Trophoblast cell (in vitro differentiated cells and primary cell): ENCODE results near the gene MAGI2.
A peak's percentile ranks its signal among the peaks of the same experiment; 100 is the strongest.

ENCODE experiments used
- DNase-seq, 2 donors: peaks; one replicate each; pipeline ENCODE4 v3.0.0-alpha.2; 2016
- H2AFZ ChIP-seq: 2 replicates; pipeline ENCODE4 v1.6.1; 2013; ENCODE audit warnings: low read length, moderate library complexity, mild to moderate bottlenecking; ENCODE audit not compliant: insufficient read depth, poor library complexity
- H2AK5ac ChIP-seq: 2 replicates; pipeline ENCODE4 v1.6.1; 2013; ENCODE audit warnings: mild to moderate bottlenecking, low read length
- H2BK120ac ChIP-seq: 2 replicates; pipeline ENCODE4 v1.6.1; 2013; ENCODE audit warnings: low read length, mild to moderate bottlenecking, moderate library complexity; ENCODE audit not compliant: insufficient read depth, poor library complexity
- H2BK12ac ChIP-seq: 2 replicates; pipeline ENCODE4 v1.6.1; 2013; ENCODE audit warnings: mild to moderate bottlenecking, low read length, moderate library complexity
- H2BK5ac ChIP-seq: 2 replicates; pipeline ENCODE4 v1.6.1; 2013; ENCODE audit warnings: low read length, low read depth, moderate library complexity, mild to moderate bottlenecking; ENCODE audit not compliant: poor library complexity
- H3K14ac ChIP-seq: 2 replicates; pipeline ENCODE4 v1.6.1; 2013; ENCODE audit warnings: mild to moderate bottlenecking, low read length
- H3K18ac ChIP-seq: 2 replicates; pipeline ENCODE4 v1.6.1; 2013; ENCODE audit warnings: mild to moderate bottlenecking, low read length
- H3K23ac ChIP-seq: 2 replicates; pipeline ENCODE4 v1.6.1; 2013; ENCODE audit warnings: low read length
- H3K27ac ChIP-seq: 2 replicates; pipeline ENCODE4 v1.5.1; 2013; ENCODE audit warnings: low read depth, mild to moderate bottlenecking, inconsistent platforms, low read length, moderate library complexity
- H3K27me3 ChIP-seq: 2 replicates; pipeline ENCODE4 v1.6.1; 2013; ENCODE audit warnings: inconsistent platforms, mild to moderate bottlenecking, low read length, moderate library complexity; ENCODE audit not compliant: insufficient read depth
- H3K36me3 ChIP-seq, 2 experiments: 1 replicate in 1 of 2; 2 replicates in 1 of 2; pipeline ENCODE4 v1.6.1; 2013; ENCODE audit warnings: low read length in 2 of 2, mild to moderate bottlenecking in 2 of 2, moderate library complexity in 1 of 2; ENCODE audit not compliant: insufficient read depth in 2 of 2, control insufficient read depth in 1 of 2
- H3K4ac ChIP-seq: 2 replicates; pipeline ENCODE4 v1.6.1; 2013; ENCODE audit warnings: low read depth, mild to moderate bottlenecking, low read length, moderate library complexity
- H3K4me1 ChIP-seq, 2 experiments: 1 replicate in 1 of 2; 2 replicates in 1 of 2; pipeline ENCODE4 v1.6.1; 2013; ENCODE audit warnings: low read length in 2 of 2, mild to moderate bottlenecking in 2 of 2, moderate library complexity in 1 of 2; ENCODE audit not compliant: insufficient read depth in 2 of 2, control insufficient read depth in 1 of 2
- H3K4me2 ChIP-seq: 2 replicates; pipeline ENCODE4 v1.6.1; 2013; ENCODE audit warnings: inconsistent platforms, mild to moderate bottlenecking, low read length, moderate library complexity
- H3K4me3 ChIP-seq: 2 replicates; pipeline ENCODE4 v1.5.1; 2013; ENCODE audit warnings: mild to moderate bottlenecking, low read depth, low read length, inconsistent platforms
- H3K79me1 ChIP-seq: one replicate; pipeline ENCODE4 v1.6.1; 2013; ENCODE audit warnings: low read length
- H3K79me2 ChIP-seq: 2 replicates; pipeline ENCODE4 v1.6.1; 2013; ENCODE audit warnings: low read length, mild to moderate bottlenecking; ENCODE audit not compliant: control insufficient read depth, insufficient read depth, poor library complexity
- H3K9ac ChIP-seq: 2 replicates; pipeline ENCODE4 v1.6.1; 2013; ENCODE audit warnings: mild to moderate bottlenecking, low read length
- H3K9me3 ChIP-seq: 2 replicates; pipeline ENCODE4 v1.6.1; 2013; ENCODE audit warnings: low read depth, mild to moderate bottlenecking, control low read depth, inconsistent platforms, low read length; ENCODE audit not compliant: insufficient read depth
- H4K12ac ChIP-seq: 2 replicates; pipeline ENCODE4 v1.6.1; 2013; ENCODE audit warnings: low read depth, mild to moderate bottlenecking, low read length, moderate library complexity
- H4K8ac ChIP-seq: 2 replicates; pipeline ENCODE4 v1.6.1; 2013; ENCODE audit warnings: low read depth, mild to moderate bottlenecking, low read length, moderate library complexity
- H4K91ac ChIP-seq: one replicate; pipeline ENCODE4 v1.6.1; 2013; ENCODE audit warnings: low read depth, mild to moderate bottlenecking, low read length, moderate library complexity
- WGBS: extraction: QIAGEN DNeasy Blood & Tissue Kit; methylation state at CpG from one replicate; pipeline ENCODE4 v1.1.7; 2013; ENCODE audit warnings: missing lambda C conversion rate; ENCODE audit not compliant: insufficient read length, insufficient coverage; ENCODE audit errors: extremely low coverage; 5-methylcytosine and 5-hydroxymethylcytosine counted together

Gene MAGI2

DNA sequence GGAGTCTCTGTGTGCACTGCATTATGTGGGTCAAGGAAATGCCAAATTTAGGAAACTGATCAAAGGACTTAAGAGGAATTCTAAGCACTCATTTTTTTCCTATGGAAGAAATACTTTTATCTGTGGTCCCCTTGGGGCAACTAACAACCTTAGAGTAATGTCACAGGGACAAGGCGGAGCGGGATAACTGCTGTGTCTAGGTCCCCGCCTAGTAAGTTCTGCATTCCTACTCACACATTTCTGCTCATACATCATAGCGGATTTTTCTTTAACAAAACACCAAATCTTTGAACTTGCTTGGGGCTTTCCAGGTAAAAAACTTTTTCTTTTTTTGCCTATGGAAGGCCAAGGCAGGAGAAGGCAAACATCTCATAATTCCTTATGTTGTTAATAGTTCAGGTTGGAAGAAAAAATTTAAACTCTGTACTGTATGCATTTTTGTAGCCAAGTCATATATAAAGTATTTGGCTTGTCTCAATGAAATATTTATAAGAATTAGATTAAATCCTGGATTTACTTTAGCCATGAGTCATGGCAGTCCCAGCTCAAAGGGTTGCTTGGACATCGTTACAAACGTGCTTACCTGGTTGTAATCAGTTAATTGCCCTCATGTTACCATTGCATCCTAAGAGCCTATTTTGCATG is 1369.9 kb downstream of the MAGI2 start:
- Histone ChIP-seq H3K18ac (no peak overlapping the region), H3K4me3 (no peak overlapping the region), H4K8ac (no peak overlapping the region), H4K91ac (no peak overlapping the region), H2AFZ (no peak overlapping the region), H3K79me2 (no peaks in the 10 kb centered on the region), H4K12ac (no peak overlapping the region), H3K27me3 (no peaks in the 10 kb centered on the region), H3K14ac (no peak overlapping the region), H3K27ac (no peak overlapping the region), H3K9ac (no peak overlapping the region), H3K4ac (no peak overlapping the region), H3K23ac (no peak overlapping the region), H3K4me1 (peaks cover 4 to 12% of the 10 kb centered on the region in 2 experiments), H3K79me1 (peaks cover 2% of the 10 kb centered on the region), H2BK12ac (no peak overlapping the region), H3K4me2 (no peak overlapping the region), H2AK5ac (no peak overlapping the region), H2BK120ac (no peak overlapping the region), H2BK5ac (no peak overlapping the region), H3K36me3 (no peaks in the 10 kb centered on the region), H3K9me3 (no peaks in the 10 kb centered on the region)
- no CpG with 5 or more reads among the region's 6 CpGs for WGBS
- peak; percentile 71 to 84 for DNase-seq

DNA sequence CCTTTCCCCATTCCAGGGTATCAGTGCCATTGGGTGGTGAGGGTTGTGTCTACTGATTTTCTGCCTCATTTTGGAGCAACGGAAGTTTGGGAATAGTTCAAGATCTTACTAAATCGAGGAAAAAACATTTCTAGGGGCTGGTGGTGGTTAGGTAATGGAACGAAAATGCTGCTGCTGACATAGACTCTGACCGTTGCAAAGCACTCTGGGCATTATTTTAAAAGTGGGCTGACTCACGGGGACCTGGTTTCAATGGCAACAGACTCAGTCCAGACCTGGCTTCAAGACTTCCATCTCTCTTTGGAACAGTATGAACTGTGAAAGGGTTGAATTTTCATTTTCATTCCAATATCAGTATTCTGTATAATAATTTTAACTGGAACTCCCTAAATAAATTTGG is 1370.9 kb downstream of the MAGI2 start:
- Histone ChIP-seq H3K27me3 (no peaks in the 10 kb centered on the region), H3K9ac (no peak overlapping the region), H2BK120ac (no peak overlapping the region), H3K4ac (no peak overlapping the region), H4K91ac (no peak overlapping the region), H3K79me1 (peaks cover 2% of the 10 kb centered on the region), H3K27ac (no peak overlapping the region), H3K18ac (no peak overlapping the region), H3K4me3 (no peak overlapping the region), H3K79me2 (no peaks in the 10 kb centered on the region), H2AK5ac (no peak overlapping the region), H2AFZ (no peak overlapping the region), H2BK5ac (no peak overlapping the region), H3K14ac (no peak overlapping the region), H3K9me3 (no peaks in the 10 kb centered on the region), H3K4me2 (no peak overlapping the region), H4K8ac (no peak overlapping the region), H4K12ac (no peak overlapping the region), H2BK12ac (no peak overlapping the region), H3K36me3 (no peaks in the 10 kb centered on the region), H3K4me1 (peaks cover 4 to 12% of the 10 kb centered on the region in 2 experiments), H3K23ac (no peak overlapping the region)
- DNase-seq: peak; percentile 54 to 62
- no CpG with 5 or more reads among the region's 5 CpGs for WGBS

DNA sequence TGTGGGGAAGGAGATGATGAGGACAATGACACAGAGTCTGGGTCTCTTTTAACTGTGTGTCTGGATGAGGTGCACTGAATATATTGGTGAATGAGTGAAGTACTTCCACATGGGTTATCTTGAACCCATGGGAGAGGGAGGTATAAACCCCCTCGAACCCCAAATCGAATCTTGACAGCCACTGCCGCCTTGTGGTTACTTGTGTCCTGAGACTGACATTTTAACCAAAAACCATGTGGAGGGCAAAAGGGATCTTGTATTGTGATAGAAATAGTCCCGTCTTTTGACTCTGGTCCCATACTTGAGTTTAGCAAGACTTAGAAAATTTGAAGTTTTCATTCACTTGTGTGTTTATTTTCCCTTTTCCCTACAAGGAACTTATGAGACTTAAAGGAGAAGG is 1371.6 kb downstream of the MAGI2 start:
- Histone ChIP-seq H3K18ac (no peak overlapping the region), H3K79me1 (peaks cover 2% of the 10 kb centered on the region), H2BK12ac (peak overlapping the region; percentile 58), H3K4me1 (peaks cover 4 to 12% of the 10 kb centered on the region in 2 experiments), H2AK5ac (no peak overlapping the region), H3K23ac (no peak overlapping the region), H3K4ac (no peak overlapping the region), H2BK5ac (no peak overlapping the region), H3K79me2 (no peaks in the 10 kb centered on the region), H4K8ac (no peak overlapping the region), H3K27ac (no peak overlapping the region), H3K9me3 (no peaks in the 10 kb centered on the region), H3K9ac (no peak overlapping the region), H2BK120ac (no peak overlapping the region), H4K12ac (no peak overlapping the region), H3K4me2 (no peak overlapping the region), H3K36me3 (no peaks in the 10 kb centered on the region), H4K91ac (no peak overlapping the region), H3K14ac (no peak overlapping the region), H3K4me3 (no peak overlapping the region), H3K27me3 (no peaks in the 10 kb centered on the region), H2AFZ (no peak overlapping the region)
- WGBS: no CpG with 5 or more reads among the region's 4 CpGs
- no peak for DNase-seq

DNA sequence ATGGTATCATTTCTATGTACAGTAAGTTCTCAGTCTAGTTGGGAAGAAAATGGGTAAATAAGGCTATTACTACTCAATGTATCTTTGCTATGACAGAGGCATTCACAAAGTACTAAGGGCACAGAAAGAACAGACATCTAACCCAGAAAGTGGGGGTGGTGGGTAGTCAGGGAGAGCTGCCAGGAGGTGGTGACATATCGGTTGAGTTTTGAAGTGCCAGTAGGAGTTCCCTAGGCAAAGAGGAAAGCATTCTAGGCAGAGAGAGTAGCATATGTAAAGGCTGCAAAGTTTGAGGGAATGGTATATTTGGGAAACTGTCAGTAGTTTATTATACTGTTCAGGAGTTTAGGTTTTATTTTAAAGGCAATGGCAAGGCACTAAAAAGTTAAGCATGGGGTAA is 1372.1 kb downstream of the MAGI2 start:
- Histone ChIP-seq H3K18ac (no peak overlapping the region), H2BK12ac (no peak overlapping the region), H3K79me2 (no peaks in the 10 kb centered on the region), H3K36me3 (no peaks in the 10 kb centered on the region), H4K12ac (no peak overlapping the region), H3K27me3 (no peaks in the 10 kb centered on the region), H3K4me3 (no peak overlapping the region), H4K8ac (no peak overlapping the region), H3K23ac (no peak overlapping the region), H3K9ac (no peak overlapping the region), H3K4me2 (no peak overlapping the region), H4K91ac (no peak overlapping the region), H3K4ac (no peak overlapping the region), H2BK5ac (no peak overlapping the region), H3K4me1 (peaks cover 4 to 12% of the 10 kb centered on the region in 2 experiments), H2AFZ (no peak overlapping the region), H3K79me1 (peaks cover 2% of the 10 kb centered on the region), H3K14ac (no peak overlapping the region), H2AK5ac (no peak overlapping the region), H3K9me3 (no peaks in the 10 kb centered on the region), H3K27ac (no peak overlapping the region), H2BK120ac (no peak overlapping the region)
- WGBS: no CpG with 5 or more reads among the region's 1 CpG
- DNase-seq: no peak
